Astrocyte of the spinal cord (primary cell): Measurements from ENCODE around the gene EPS8L3.

ENCODE experiments used
- DNase-seq: peaks from one replicate; pipeline ENCODE4 v3.0.0; 2011; ENCODE audit warnings: low read depth, low spot score
- H3K4me3 ChIP-seq: 2 replicates; pipeline ENCODE4 v1.5.1; 2011; ENCODE audit warnings: low read depth, mild to moderate bottlenecking, low read length, moderate library complexity
- in situ Hi-C: cut with HindIII; loops from 2 replicates; pipeline ENCODE4 v1.10.0; 2017; ENCODE audit warnings: low sequenced_read_pairs
- TF ChIP-seq, protein P1 (sequence below): IDR thresholded peaks from 2 replicates; pipeline ENCODE4 v1.5.1; 2012; ENCODE audit warnings: low read depth, mild to moderate bottlenecking, low read length, inconsistent platforms

Gene EPS8L3

DNA sequence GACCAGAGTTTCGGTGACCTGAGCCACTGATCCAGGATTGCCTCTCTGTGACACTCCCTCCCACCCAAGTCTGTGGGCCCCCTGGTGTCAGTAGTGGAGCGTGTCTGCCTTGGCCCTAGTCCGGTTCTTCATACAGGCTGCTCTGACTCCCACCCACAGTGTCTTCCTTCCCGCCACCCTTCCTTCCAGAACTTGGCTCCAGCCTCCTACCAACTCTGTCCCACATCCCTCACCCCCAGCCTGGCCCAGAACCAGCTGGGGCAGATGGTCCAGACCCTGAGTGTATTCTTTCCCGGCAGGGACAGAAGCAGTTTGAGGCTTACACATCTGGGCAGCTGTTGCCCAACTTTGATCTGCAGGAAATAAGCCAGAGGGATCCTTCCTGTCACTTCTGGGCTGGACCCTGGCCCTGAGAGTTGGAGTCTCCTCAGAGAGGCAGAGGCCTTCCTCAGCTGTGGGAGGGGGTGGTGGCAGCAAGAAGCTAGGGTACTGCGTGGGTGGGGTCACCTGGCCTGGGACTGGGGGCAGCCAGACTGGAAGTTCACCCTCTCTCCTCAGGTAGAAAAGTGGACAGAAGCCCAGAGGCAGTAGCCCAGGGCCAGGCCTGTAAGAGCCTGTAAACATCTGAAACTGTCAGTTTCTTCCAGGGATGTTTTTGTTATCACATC is 43.1 kb upstream of the EPS8L3 start:
- no peak for DNase-seq
- TF ChIP-seq, protein P1, sequence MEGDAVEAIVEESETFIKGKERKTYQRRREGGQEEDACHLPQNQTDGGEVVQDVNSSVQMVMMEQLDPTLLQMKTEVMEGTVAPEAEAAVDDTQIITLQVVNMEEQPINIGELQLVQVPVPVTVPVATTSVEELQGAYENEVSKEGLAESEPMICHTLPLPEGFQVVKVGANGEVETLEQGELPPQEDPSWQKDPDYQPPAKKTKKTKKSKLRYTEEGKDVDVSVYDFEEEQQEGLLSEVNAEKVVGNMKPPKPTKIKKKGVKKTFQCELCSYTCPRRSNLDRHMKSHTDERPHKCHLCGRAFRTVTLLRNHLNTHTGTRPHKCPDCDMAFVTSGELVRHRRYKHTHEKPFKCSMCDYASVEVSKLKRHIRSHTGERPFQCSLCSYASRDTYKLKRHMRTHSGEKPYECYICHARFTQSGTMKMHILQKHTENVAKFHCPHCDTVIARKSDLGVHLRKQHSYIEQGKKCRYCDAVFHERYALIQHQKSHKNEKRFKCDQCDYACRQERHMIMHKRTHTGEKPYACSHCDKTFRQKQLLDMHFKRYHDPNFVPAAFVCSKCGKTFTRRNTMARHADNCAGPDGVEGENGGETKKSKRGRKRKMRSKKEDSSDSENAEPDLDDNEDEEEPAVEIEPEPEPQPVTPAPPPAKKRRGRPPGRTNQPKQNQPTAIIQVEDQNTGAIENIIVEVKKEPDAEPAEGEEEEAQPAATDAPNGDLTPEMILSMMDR = no peak
- H3K4me3 ChIP-seq = no peak overlapping the region
- in situ Hi-C loops = no loop called here

- in situ Hi-C loops = no loop called here
Observed at GRCh38 chr1:109805486-109806165, 41.9 kb upstream of the EPS8L3 start.

DNA sequence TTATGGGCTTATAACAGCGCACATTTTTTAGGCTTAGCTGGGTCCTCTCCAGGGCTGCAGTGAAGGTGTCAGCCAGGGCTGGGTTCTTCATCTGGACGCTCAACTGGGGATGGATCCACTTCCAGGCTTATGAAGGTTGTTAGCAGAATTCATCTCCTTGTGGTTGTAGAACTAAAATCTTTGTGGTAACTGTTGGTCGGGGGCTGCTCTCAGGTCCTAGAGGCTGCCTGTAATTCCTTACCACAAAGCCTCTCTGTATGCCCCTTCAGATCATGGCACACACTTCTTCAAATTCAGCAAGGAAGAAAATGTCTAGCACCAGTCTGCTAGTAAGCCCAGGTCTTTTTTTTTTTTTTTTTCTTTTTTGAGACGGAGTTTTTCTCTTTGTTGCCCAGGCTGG is 40.9 kb upstream of the EPS8L3 start:
- TF ChIP-seq, protein P1 = no peak
- in situ Hi-C loops = no loop called here

More at GRCh38 chr1:109805486-109806165, 41.9 kb upstream of the EPS8L3 start:
- peak; percentile 32 for DNase-seq
- H3K4me3 ChIP-seq = no peak overlapping the region
- TF ChIP-seq, protein P1 = no peak

DNA sequence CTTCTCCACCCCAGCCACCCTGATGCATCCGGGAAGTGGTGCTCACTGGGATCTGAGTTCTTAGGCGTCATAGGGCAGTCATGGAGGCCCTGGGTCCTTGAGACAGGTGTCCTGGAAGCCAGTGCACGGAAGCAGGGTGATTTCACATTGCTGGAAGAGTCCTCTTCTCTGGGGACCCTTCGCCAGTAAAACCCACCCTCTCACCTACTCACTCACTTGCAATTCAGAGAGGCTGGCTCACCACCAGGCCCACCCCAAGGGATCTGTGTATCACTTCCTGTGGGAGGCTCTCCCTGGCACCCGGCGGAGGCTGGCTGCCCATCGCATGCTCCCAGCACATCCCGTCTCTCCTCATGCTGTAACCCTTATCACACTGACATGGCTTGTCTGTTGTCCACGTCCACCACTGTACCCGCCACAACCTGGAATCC is 40.2 kb upstream of the EPS8L3 start:
- DNase-seq = no peak
- TF ChIP-seq, protein P1 = no peak
- no peak overlapping the region for H3K4me3 ChIP-seq
- in situ Hi-C loops = no loop called here

More for the DNA sequence above, 40.9 kb upstream of the EPS8L3 start:
- no peak overlapping the region for H3K4me3 ChIP-seq
- no peak for DNase-seq

- H3K4me3 ChIP-seq = no peak overlapping the region
- in situ Hi-C loops = no loop called here
- no peak for DNase-seq
- TF ChIP-seq, protein P1 = no peak
Observed at GRCh38 chr1:109802901-109803561, 39.3 kb upstream of the EPS8L3 start.

GRCh38 chr1:109802136-109802900 is 38.6 kb upstream of the EPS8L3 start:
- no peak for DNase-seq
- in situ Hi-C loops = no loop called here
- TF ChIP-seq, protein P1 = no peak
- no peak overlapping the region for H3K4me3 ChIP-seq
